ENCODE results near the gene ACBD6.

DNA sequence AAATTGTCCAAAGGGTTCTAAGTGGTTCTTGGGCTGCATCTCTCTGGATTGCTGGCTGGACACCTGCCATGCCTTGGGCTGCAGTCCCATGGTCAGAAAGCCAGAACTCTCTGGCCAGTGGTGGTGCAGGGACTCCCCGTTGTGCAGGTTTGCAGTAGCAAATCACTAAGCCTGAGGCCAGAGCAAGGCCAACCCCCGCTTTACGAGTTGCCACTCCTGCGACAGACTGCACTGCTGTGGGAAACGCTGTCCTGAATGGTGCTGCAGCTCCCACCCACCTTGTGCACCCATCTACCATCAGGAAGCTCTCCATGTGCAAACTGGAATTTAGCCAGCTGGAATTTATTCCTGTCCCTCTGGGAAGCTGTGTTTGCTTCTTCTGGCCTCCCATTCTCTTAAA is 226.7 kb downstream of the ACBD6 start:
- no peak for TF ChIP-seq CTCF (IDR thresholded peaks at IDR 0.05)
- no peak for TF ChIP-seq POLR2AphosphoS5 (IDR thresholded peaks at IDR 0.05)
- no peak for TF ChIP-seq POLR2A (IDR thresholded peaks at IDR 0.05)

Data from stomach (tissue), 4 donors.